SIG-M5 (cell line): Measurements from ENCODE around the gene MGLL.

Experiments used
- DNase-seq: peaks from one replicate; lab custom pipeline; 2025; lab: John Stamatoyannopoulos, UW

Gene MGLL

GRCh38 chr3:127814325-127814781 lies 8.0 kb downstream of the MGLL start:
- DNase-seq, result no peak

DNA sequence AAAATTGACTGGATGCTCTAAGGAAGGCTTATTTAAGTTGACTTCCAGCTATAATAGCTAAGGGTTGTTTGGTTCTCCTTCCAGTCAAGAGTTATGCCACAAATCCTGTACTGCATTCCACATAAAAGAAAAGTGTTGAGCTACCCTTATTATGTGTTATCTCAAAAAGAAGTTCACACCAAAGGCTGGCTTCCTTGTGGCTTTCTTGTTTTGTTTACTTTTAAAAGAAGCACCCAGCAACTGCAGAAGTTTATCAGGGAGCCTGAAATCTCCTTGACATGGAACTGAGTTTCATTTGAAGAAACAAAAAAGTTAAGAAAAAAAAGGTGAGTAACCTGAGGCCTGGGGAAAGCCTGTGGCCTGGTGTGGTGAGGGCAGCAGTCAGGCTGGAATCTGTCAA lies 10.2 kb downstream of the MGLL start:
- no peak for DNase-seq

GRCh38 chr3:127811717-127812116 lies 10.6 kb downstream of the MGLL start:
- DNase-seq, result no peak

GRCh38 chr3:127809611-127810010 lies 12.7 kb downstream of the MGLL start:
- DNase-seq, result no peak

DNA sequence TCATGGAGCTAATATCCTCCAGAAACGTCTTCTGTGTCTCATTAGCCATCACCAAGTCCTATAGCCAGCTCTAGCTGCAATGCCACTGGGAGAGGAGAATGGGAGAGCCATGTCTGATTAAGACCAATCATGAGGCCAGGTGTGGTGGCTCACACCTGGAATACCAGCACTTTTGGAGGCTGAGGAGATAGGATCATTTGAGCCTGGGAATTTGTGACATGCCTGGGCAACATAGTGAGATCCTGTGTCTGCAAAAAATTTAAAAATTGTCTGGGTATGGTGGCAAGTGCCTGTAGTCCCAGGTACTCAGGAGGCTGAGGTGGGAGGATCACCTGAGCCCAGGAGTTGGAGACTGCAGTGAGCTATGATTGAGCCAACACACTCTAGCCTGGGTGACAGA lies 13.1 kb downstream of the MGLL start:
- no peak for DNase-seq

GRCh38 chr3:127808197-127808596 lies 14.1 kb downstream of the MGLL start:
- no peak for DNase-seq

DNA sequence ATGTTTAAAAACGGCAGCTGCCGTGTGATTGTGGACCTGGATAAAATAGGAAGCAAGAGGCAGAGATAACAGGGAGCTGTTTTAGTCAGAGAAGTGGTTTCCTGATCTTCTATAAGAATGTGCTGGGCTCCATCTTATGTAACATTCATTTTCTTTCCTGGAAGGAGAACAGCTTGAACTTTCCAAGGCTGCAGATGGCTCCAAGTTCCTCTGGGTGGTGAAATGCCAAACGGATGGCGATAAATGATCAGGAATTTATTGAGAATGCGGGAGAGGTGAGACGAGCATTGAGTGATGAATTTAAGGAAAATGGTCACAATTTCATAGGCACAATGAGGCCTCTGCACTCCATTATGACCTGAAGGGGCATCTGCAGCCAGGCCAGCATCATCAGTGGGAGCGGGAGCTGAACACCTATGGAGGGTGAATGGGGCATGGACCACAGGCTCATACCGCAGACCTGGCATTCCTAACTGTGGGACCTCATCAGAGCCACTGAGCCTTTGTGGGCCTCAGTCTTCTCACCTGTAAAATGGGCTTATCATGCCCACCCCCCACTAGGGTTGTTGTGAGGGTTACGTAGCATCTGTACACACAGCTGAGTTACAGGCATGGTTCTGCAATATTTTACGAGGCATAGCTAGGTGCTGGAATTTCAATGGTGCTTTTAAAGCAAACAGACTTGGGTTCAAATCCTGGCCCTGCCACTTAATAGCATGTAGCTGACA lies 17.1 kb downstream of the MGLL start:
- no peak for DNase-seq

DNA sequence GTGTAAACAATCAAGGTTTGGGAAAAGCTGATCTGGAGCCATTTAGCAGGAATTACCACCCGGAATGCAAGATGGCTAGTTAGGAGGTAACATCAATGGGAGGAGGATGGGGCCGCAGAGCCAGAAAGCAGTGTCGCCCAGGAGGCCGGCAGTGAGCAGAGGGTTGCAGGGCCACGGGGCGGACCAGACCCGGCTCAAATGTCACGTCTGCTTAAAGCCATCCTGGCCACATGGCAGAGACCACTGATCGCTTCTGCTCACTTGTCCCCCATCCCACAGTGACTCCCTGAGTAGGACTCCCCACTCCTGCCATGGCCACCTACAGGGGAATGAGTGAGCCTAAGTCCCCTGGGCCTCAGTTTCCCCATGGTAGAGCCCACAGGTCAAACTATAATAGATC lies 18.2 kb downstream of the MGLL start:
- no peak for DNase-seq

GRCh38 chr3:127803619-127804018 lies 18.7 kb downstream of the MGLL start:
- no peak for DNase-seq

DNA sequence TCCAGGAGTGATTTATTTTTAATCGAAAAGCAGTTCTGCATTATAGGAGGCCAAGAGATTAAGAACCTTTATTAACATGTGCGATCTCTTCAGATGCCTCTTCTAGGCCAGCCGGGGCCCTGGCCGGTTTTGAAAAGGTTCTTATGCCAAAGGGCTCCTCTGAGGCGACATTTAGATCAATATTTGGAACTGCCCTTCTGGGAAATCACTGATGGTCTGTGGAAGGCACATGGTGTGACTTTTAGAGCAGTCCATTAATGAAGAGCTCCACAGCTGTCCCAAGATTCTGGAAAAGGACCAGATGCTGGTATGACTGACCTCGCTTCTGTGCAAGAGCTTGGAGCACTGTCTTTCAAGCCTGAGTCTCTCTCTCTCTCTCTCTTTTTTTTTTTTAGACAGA lies 19.7 kb downstream of the MGLL start:
- DNase-seq, result no peak

DNA sequence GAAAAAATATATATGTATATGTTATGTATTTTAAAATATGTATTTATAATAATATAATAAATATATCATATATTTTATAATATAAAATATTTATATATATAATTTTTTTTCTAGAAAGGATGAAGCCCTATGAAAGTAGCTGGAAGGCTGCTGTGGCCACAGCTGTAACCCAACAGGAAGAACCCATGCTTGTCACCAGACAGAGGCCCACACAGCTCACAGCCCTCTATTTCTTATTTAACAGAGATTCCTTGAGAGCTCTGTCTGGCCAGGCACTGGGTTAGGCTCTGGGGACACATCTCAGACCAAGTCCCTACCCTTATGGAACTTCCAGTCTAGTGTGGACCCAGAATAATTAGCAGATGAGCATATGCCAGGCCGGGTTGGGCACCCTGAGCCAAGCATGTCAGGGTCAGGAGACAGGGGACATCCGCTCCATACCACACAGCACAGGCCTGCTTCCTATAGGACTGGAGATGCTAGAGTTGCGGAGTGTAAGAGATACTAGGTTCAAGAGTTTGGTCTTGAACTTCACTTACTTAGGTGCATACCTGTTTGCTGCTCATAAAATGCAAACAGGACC lies 20.5 kb downstream of the MGLL start:
- DNase-seq, result no peak

DNA sequence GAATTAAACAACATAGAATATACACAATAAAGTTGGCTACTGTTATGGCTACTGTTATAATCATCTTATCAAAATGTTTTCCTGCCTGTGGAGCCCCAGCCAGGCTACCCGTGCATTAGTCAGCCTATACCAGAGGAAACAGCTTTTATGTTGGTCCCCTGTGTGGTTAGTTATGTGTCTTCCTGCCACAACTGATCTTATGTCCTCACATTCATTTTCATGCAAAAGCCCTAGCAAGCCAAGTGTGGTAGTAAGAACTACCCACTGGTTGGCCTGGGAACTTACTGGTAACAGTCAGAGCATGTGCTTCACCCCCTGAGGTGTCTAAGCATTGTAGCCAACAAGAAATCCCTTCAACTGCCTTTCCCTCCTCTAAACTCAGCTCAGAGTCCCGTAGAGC lies 21.8 kb downstream of the MGLL start:
- DNase-seq, result no peak

GRCh38 chr3:127799476-127800222 lies 22.7 kb downstream of the MGLL start:
- no peak for DNase-seq

GRCh38 chr3:127798716-127799115 lies 23.6 kb downstream of the MGLL start:
- DNase-seq, result no peak

DNA sequence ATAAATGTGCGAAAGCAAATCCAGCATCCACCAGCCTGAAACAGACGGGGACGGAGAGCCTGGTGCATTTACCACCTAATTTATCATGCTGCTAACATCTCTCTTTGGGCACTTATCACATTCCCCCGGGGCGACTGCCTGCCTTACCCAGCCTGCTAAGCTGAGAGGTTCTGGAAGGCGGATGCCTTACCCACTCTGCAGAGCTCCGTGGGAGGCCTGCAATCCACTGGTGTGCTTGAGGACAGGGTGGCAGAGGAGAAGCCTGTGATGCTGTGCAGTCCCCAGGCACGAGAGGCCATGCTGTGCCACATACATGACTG lies 25.5 kb downstream of the MGLL start:
- DNase-seq, result no peak

- DNase-seq, result no peak
These were observed 26.1 kb downstream of the MGLL start for GRCh38 chr3:127796045-127796830.

DNA sequence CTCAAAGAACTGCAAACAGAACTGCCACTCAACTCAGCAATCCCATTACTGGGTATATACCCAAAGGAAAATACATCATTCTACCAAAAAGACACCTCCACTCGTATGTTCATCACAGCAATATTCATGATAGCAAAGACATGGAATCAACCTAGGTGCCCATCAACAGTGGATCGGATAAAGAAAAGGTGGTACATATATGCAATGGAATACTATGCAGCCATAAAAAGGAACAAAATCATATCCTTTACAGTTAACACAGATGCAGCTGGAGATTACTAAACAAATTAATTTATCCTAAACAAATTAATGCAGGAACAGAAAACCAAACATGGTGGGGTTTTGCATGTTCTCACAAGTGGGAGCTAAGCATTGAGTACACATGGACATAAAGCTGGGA lies 27.3 kb downstream of the MGLL start:
- no peak for DNase-seq

- DNase-seq, result no peak
These were observed 27.9 kb downstream of the MGLL start for GRCh38 chr3:127794402-127794801.

DNA sequence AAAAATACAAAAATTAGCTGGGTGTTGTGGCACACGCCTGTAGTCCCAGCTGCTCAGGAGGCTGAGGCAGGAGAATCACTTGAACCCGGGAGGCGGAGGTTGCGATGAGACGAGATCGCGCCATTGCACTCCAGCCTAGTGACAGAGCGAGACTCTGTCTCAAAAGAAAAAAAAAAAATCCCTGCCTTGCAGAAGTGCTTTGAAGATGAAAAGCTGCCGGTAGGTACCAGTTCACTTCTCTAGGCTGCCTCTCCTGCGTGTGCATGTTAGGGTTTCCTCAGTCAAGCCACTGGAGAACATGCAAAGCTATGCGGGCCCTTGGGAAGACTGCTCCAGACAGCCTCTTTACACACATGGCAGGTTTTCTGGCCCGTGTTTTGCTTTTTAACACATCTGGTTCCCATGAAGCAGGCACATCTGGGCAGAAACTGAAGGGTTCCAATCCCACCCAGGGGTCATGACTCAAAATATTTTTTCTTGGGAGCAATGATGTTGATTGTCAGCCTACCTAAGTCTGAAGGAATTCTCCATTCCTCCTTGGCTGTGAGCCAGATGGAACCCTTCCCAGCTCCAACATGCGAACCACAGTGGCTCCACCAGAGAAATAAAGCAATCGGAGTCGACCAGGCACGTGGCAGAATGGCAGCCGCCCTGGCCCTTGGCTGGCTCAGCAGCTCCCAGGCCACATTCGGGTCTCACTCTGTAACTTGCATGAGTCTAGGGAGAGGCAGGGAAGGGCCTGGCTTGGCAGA lies 29.6 kb downstream of the MGLL start:
- no peak for DNase-seq

- DNase-seq, result no peak
These were observed 30.9 kb downstream of the MGLL start for GRCh38 chr3:127791221-127791913.

GRCh38 chr3:127790882-127791183 lies 31.5 kb downstream of the MGLL start:
- no peak for DNase-seq
